GM23248 (cell line): ENCODE measurements around the gene NBPF11.
"Not testable (repeated sequence)": the region's sequence is repeated elsewhere in the genome, so short reads cannot be mapped to it uniquely, and the experiment has no call there.

ENCODE experiments used
- EZH2 ChIP-seq: fragments of 200-600 bp; sonication (generic); IDR thresholded peaks from 2 replicates; pipeline ENCODE4 v1.6.1; 2018; ENCODE audit warnings: antibody characterized with exemption, mild to moderate bottlenecking; ENCODE audit not compliant: insufficient read depth, poor library complexity, severe bottlenecking
- EZH2phosphoT487 ChIP-seq: fragments of 200-600 bp; sonication (generic); IDR thresholded peaks from 2 replicates; pipeline ENCODE4 v1.6.1; 2018; ENCODE audit warnings: antibody characterized with exemption, moderate library complexity, mild to moderate bottlenecking, low read depth; ENCODE audit not compliant: insufficient read depth

- TF ChIP-seq EZH2phosphoT487, EZH2: not testable (repeated sequence)
Observed at GRCh38 chr1:148122341-148122740, 29.7 kb downstream of the NBPF11 start.
